ELR (cell line): Measurements from ENCODE around the gene PGM5.
A peak's percentile ranks its signal among the peaks of the same experiment; 100 is the strongest.

Source experiments
- DNase-seq: peaks from one replicate; pipeline ENCODE4 v3.0.0-alpha.2; 2015; ENCODE audit warnings: low read depth

The PGM5 gene

DNA sequence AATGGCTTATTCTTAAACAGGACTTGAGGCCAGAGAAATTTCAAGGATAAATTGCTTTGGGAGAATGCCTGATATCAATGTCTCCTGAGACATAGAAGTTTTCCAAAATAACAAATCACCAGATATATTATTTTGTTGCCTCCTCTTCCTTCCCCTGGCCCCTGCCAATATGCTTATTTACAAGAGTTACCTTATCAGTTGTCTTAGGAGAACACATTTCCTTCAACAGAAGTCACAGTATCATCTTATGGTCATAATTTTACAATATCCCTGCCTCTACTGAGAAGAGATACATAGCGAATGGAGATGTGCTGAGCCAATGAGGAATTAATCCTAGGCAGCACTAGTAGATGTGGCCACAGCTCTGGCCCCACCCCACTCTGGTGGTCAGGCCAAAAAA, 141.2 kb downstream of the PGM5 start:
- no peak for DNase-seq

GRCh38 chr9:68498816-68499215, 142.4 kb downstream of the PGM5 start:
- DNase-seq, result no peak

GRCh38 chr9:68500457-68501381, 144.3 kb downstream of the PGM5 start:
- peak; percentile 70 for DNase-seq

- no peak for DNase-seq
Observed at GRCh38 chr9:68502279-68502678, 145.9 kb downstream of the PGM5 start.

DNA sequence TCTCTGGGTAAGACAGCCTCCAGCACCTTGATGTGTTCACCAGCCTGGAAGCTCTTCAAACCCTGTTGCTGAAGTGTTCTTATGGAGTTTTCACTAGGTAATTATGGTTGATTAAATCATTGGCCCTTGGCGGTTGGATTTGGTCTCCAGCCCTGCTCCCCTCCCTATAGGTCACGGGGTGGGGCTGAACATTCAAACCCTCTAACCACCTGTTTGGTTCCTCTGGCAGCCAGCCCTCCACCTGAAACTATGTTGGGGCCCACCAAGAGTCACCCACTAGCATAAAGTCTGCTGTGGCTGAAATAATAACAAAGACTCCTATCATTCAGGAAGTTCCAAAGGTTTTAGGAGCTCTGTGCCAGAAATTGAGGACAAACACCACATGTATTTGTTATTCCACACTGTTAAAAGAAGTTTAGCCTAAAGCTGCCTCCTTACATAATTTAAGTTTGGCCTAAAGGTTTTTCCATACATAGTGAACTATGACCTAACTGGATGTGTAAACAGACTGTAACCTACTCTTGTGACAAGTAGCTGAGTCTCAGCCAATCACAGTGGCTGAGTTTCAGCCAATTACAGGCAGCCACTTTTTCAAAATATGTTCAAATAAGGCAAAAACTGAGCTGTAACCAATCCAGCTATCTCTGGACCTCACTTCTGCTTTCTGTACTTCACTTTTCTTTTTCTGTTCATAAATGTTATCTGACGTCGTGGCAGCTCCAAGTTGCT, 149.4 kb downstream of the PGM5 start:
- no peak for DNase-seq

DNA sequence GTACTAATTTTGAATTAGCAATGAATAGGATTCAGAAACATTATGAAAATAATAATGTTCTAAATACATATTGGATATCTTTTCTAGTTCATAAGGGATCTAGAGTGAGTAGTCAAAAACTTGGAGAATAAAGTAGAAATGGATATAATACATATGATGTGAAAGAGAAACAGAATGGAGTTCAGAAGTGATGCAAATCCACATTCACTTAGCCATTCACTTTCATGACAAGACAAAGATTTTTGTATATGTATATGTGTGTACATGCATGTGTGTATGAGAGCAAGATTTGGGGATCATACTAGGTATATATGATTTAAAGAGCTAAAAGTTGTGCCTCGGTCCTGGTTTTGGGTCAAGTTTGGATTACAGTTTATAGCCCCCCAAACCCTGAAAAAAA, 150.1 kb downstream of the PGM5 start:
- no peak for DNase-seq

DNA sequence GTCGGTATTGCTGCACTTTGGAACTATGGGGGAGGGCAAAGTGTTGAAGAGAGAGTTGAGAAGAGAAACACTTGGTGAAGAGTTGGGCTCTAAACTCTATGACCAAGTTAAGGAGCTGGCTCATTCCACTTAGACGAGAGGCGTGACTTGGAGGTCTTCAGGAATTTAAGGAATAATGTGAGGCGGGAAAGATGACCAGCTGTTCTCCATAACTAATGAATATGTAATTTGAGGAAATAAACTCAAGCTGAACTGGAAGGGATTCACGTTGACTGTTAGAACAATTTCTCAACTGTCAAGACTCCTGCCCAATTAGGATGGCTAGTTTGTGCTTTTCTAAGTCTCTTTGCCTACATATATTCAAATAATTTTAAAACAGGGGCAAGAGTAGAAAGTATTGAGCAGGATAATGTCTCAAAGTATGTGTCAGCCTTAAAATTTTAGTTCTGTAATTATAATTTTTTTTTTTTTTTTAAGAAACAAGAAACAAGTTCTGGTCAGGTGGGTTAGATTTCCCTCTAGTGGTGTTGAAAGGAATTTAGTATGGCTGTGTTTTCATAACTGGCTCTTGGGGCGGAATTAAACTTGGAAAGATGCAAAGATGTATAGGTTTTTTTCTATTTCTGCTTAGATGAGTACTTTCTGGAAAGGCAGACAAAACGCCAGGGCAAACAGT, 150.9 kb downstream of the PGM5 start:
- DNase-seq, result peak; percentile 48

- DNase-seq, result no peak
Observed at GRCh38 chr9:68507806-68508145, 151.4 kb downstream of the PGM5 start.

GRCh38 chr9:68508547-68508946, 152.1 kb downstream of the PGM5 start:
- DNase-seq, result no peak

DNA sequence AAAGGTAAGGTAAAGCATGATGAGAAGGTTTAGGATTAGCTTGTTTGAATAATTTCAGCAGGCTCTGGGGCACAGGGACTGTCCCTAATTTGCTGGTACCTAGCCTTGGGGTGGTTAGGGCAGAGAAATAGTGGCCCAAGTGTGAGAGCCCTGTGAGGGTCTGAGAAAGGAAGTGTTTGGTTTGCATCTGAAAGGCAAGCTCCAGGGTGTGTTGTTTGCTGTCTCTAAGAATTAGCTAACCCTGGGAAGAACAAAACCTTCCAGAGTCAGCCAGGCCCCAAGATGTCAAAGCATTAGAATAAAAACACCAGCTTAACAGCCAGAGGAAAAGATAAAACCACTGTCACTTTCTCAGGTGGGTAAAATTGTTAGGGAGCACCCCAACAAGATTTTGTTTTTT, 153.3 kb downstream of the PGM5 start:
- DNase-seq, result no peak

DNA sequence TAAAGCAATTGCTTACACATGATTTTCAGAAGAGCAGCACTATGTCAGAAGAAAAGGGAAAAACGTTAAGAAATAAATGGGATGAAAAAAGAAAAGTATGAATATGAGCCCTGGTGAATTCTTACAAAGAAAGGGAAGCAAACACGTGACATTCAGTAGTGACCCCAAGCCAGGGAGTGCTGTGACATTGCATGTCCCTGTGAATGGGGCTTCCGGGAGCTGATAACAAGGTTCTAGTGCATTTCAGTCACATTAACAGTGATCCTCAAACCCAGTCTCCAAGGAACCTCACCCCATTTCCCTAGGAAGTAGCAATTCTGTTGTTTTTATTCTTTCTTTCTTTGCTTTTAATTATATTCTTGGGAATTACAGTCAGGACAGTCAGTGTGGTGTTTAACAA, 157.0 kb downstream of the PGM5 start:
- DNase-seq, result no peak

- no peak for DNase-seq
Observed at GRCh38 chr9:68513981-68514380, 157.6 kb downstream of the PGM5 start.

- DNase-seq, result peak; percentile 57
Observed at GRCh38 chr9:68515326-68516017, 159.1 kb downstream of the PGM5 start.

- DNase-seq, result no peak
Observed at GRCh38 chr9:68522131-68522530, 165.7 kb downstream of the PGM5 start.

- DNase-seq, result no peak
Observed at GRCh38 chr9:68522954-68523353, 166.5 kb downstream of the PGM5 start.

GRCh38 chr9:68523367-68523936, 167.0 kb downstream of the PGM5 start:
- DNase-seq, result no peak

DNA sequence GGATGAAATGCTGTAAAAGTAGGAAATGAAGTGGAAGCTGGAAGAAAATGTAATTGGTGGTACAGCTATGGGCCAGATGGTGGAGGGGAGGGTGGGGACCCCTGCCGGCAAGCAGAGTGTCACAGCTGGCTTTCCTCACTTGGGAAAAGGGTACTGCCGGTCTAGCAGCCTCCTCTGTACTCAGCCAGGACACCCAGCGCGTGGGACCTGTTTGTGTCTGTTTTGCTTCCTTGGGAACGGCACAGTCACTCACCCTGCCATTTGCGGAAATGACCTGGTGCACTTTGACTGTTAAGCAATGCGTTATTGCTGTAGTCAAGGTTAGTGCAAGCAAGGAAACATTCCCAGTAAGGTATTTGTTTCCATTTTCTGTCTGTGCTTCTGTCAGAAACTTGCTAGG, 174.2 kb downstream of the PGM5 start:
- no peak for DNase-seq

GRCh38 chr9:68532131-68532530, 175.7 kb downstream of the PGM5 start:
- no peak for DNase-seq

DNA sequence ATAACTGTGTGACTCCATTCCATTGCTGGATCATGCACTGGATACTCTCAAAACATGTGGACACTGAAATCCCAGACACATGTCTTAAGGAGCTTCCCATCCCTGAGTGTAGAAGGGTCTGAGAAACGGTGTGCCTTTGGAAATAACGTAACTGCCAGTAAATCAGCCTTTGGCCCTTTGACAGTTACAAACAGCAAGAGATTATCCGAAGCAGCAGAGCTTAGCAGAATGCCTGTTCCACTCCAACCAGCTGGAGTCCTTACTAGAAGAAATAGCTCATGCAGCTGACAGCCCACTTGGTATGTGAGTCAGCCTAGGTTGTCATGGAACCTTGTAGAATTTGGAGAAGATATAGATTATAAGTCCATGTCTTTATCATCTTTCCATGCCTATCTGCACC, 177.3 kb downstream of the PGM5 start:
- DNase-seq, result no peak

DNA sequence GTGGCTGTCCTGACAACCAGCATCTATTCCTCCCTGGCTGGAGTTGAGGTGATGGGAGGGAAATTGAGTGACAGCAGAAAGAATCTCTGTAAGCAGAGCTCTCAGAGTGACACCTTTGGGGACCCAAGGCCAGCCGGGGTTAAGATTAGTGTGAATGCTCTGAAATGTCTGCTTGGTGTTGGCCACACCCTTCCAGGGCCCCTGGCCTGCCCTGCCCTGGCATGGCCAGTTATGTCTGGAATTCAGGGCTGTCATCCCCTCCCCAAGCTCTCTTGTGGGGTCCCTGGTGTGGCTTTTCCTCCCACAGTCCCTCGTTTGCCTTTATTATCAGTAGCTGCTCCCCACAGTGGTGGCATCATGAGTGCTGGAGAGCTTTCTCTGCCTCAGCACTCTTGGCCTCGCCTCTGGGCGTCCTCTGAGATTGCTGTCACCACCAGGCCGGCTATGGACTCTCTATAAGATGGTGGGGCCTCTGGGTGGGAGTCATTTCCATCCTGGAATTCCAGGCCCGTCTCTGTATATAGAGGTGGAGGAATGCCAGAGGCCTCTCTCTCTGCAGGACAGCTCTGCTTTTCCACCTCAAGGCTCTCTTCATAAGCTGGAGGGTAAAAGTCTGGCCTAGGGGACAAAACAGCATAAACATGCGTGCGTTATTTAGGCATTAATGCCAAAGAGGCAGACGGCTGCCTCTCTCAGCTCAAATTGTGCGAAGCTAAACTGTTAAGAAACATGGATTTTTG, 180.6 kb downstream of the PGM5 start:
- no peak for DNase-seq

DNA sequence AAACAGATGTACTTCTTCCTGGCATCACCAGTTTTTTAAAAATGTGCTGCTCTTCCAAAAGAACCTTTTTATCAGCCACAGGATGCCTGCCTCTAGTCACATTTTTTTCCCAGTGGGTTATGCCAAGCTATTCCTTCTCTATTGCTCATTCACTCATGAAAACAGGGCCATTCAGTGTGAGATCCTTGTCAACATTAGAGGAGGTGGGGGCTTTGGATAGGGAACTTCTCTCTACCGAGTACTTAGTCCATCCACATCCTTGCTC, 181.1 kb downstream of the PGM5 start:
- DNase-seq, result no peak

- DNase-seq, result no peak
Observed at GRCh38 chr9:68538200-68538599, 181.8 kb downstream of the PGM5 start.
